ENCODE results near the gene FKBP1A.

Gene FKBP1A

GRCh38 chr20:1389703-1390580 lies 2.9 kb downstream of the FKBP1A start:
- no peak for DNase-seq (ENCODE audit: low read depth, low spot score)

GRCh38 chr20:1388741-1389483 lies 3.9 kb downstream of the FKBP1A start:
- no peak for DNase-seq (ENCODE audit: low read depth, low spot score)

More at GRCh38 chr20:1389703-1390580, 2.9 kb downstream of the FKBP1A start:
- H3K27ac ChIP-seq = peak overlapping the region; percentile 67

GRCh38 chr20:1388253-1388652 lies 4.6 kb downstream of the FKBP1A start:
- no peak overlapping the region for H3K27ac ChIP-seq
- no peak for DNase-seq (ENCODE audit: low read depth, low spot score)

More at GRCh38 chr20:1388741-1389483, 3.9 kb downstream of the FKBP1A start:
- H3K27ac ChIP-seq = peak overlapping the region; percentile 67

- H3K27ac ChIP-seq = no peak overlapping the region
These were observed 6.5 kb downstream of the FKBP1A start for GRCh38 chr20:1386323-1386722.

GRCh38 chr20:1383623-1384404 lies 9.0 kb downstream of the FKBP1A start:
- DNase-seq (ENCODE audit: low read depth, low spot score) = no peak
- H3K27ac ChIP-seq = no peak overlapping the region

More at GRCh38 chr20:1386323-1386722, 6.5 kb downstream of the FKBP1A start:
- DNase-seq (ENCODE audit: low read depth, low spot score) = no peak

- no peak overlapping the region for H3K27ac ChIP-seq
- DNase-seq (ENCODE audit: low read depth, low spot score) = no peak
These were observed 10.2 kb downstream of the FKBP1A start for GRCh38 chr20:1382670-1383069.

- no peak for DNase-seq (ENCODE audit: low read depth, low spot score)
- no peak overlapping the region for H3K27ac ChIP-seq
These were observed 10.9 kb downstream of the FKBP1A start for GRCh38 chr20:1381753-1382591.

- DNase-seq (ENCODE audit: low read depth, low spot score) = no peak
- peak overlapping the region; percentile 86 for H3K27ac ChIP-seq
These were observed 14.1 kb downstream of the FKBP1A start for GRCh38 chr20:1378735-1379125.

- peak overlapping the region; percentile 86 for H3K27ac ChIP-seq
- peak; percentile 50 for DNase-seq (ENCODE audit: low read depth, low spot score)
These were observed 14.7 kb downstream of the FKBP1A start for GRCh38 chr20:1377984-1378734.

GRCh38 chr20:1377341-1377871 lies 15.4 kb downstream of the FKBP1A start:
- no peak for DNase-seq (ENCODE audit: low read depth, low spot score)
- peak overlapping the region; percentile 86 for H3K27ac ChIP-seq

GRCh38 chr20:1376408-1377270 lies 16.2 kb downstream of the FKBP1A start:
- DNase-seq (ENCODE audit: low read depth, low spot score) = no peak
- peak overlapping the region; percentile 86 for H3K27ac ChIP-seq

GRCh38 chr20:1376007-1376406 lies 16.8 kb downstream of the FKBP1A start:
- no peak for DNase-seq (ENCODE audit: low read depth, low spot score)
- H3K27ac ChIP-seq = peak overlapping the region; percentile 1

GRCh38 chr20:1375515-1375914 lies 17.3 kb downstream of the FKBP1A start:
- DNase-seq (ENCODE audit: low read depth, low spot score) = no peak
- H3K27ac ChIP-seq = no peak overlapping the region

- no peak overlapping the region for H3K27ac ChIP-seq
- no peak for DNase-seq (ENCODE audit: low read depth, low spot score)
These were observed 18.6 kb downstream of the FKBP1A start for GRCh38 chr20:1374246-1374645.

- H3K27ac ChIP-seq = peak overlapping the region; percentile 38
- DNase-seq (ENCODE audit: low read depth, low spot score) = no peak
These were observed 19.2 kb downstream of the FKBP1A start for GRCh38 chr20:1373614-1374013.

- peak overlapping the region; percentile 38 for H3K27ac ChIP-seq
- DNase-seq (ENCODE audit: low read depth, low spot score) = no peak
These were observed 19.8 kb downstream of the FKBP1A start for GRCh38 chr20:1373036-1373435.

GRCh38 chr20:1371830-1372539 lies 20.9 kb downstream of the FKBP1A start:
- no peak for DNase-seq (ENCODE audit: low read depth, low spot score)
- H3K27ac ChIP-seq = peak overlapping the region; percentile 38

Measured in epithelial cell of prostate (primary cell).